ENCODE data around the gene CCDC28B.

Gene CCDC28B

GRCh38 chr1:32239337-32239736 lies 38.9 kb downstream of the CCDC28B start:
- TF ChIP-seq CTCF (IDR thresholded peaks at IDR 0.05; ENCODE audit: extremely low read depth, missing control alignments): no peak
- DNase-seq (ENCODE audit: low spot score): no peak

GRCh38 chr1:32239790-32240139 lies 39.4 kb downstream of the CCDC28B start:
- DNase-seq (ENCODE audit: low spot score): no peak
- TF ChIP-seq CTCF (IDR thresholded peaks at IDR 0.05; ENCODE audit: extremely low read depth, missing control alignments): no peak

DNA sequence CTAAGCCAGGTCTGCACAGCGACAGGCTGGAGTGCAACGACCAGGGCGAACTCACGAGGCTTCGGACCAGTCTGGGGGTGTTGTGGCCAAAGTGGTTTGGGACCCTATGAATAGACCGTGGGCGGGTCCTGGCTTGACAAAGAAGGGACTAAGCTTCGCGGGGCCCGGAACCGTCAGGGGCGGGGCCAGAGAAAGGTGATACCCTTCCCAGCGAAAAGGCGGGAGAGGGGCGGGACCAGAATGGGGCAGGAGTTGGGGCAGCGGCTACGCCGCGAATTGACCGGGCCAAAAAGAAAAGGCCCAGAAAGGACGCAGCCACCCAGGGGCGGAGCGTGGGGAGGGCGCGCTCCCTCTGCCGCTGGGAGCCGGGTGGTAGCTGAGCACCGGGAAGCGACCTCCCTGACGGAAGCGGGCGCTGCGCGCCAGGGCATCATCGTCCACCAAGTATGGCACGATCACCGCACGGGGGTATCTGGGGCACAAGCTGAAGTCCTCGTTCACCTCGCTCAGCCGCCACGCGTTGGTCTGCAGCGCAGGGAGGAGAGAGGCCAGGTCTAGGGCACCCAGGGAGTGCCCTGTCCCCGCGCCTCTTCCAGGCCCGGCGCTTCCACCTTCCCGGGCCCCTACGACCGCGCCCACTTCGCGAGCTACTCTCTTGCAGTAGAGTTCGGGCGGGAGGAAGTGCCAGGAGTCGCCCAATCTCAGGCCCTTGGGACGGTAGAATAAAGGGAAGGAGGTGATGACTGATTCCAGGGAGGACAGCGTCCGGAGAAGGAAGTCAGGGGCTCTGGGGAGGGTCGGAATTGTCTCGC lies 40.0 kb downstream of the CCDC28B start:
- DNase-seq (ENCODE audit: low spot score): peak; percentile 45
- no peak for TF ChIP-seq CTCF (IDR thresholded peaks at IDR 0.05; ENCODE audit: extremely low read depth, missing control alignments)

GRCh38 chr1:32241001-32241763 lies 40.8 kb downstream of the CCDC28B start:
- DNase-seq (ENCODE audit: low spot score): peak; percentile 73

DNA sequence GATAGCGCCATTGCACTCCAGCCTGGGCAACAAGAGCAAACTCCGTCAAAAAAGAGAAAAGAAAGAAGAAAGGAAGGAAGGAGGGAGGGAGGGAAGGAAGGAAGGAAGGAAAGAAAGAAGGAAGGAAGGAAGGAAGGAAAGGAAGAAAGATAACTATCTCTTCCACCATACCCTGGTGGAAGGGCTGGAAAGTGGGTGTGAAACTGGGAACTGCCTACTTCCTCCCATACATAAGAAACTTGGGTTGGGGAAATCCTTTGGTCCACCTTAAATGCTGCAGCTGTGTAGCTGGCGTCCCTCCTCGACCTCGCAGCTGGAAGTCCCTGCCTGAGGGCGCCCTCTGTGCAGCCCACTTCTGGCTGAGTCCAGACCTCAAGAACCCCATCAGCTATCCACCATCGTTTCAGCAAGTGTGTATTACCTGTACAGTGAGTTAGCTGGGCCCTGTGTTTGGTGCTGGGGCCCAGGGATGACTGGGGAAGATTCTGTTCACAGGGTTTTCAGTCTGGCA lies 42.0 kb downstream of the CCDC28B start:
- DNase-seq (ENCODE audit: low spot score): peak; percentile 47
- no peak for TF ChIP-seq CTCF (IDR thresholded peaks at IDR 0.05; ENCODE audit: extremely low read depth, missing control alignments)

More at GRCh38 chr1:32241001-32241763, 40.8 kb downstream of the CCDC28B start:
- TF ChIP-seq CTCF (IDR thresholded peaks at IDR 0.05; ENCODE audit: extremely low read depth, missing control alignments): no peak

DNA sequence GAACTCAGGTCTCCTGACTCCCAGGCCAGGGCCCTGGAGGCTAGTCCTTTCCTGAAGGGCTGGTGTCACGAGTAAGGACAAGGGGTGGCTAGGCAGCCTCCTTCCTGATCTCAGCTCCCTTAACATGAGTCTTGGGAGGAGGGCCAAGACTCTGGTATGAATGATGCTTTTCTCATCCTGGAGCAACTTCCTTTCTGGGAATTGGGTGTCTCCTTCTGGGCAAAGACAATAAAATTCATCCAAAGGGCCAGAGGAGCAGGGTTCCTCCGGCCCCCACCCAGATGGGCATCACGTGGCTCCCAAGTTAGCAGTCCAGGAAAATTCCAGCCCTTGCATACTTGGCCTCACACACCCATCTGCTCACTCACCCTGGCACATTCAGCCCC lies 46.5 kb downstream of the CCDC28B start, which contains the start of gene FAM167B:
FAM167B (plus strand) TSS at position 335 of the 386 bp plus-strand sequence. CDS start 200 bp downstream, outside the sequence.
- DNase-seq (ENCODE audit: low spot score): no peak

More for the DNA sequence above, 46.5 kb downstream of the CCDC28B start, which contains the start of gene FAM167B:
- no peak for TF ChIP-seq CTCF (IDR thresholded peaks at IDR 0.05; ENCODE audit: extremely low read depth, missing control alignments)
